Caki2 (cell line): ENCODE results near the gene USP48. TPM values are rescaled to one million over a fixed set of nuclear protein-coding genes. Genes with fewer than 3 reads are reported as not detected.
"Not testable (repeated sequence)": the region's sequence is repeated elsewhere in the genome, so short reads cannot be mapped to it uniquely, and the experiment has no call there.

Source experiments
- DNase-seq: peaks from one replicate; pipeline ENCODE4 v3.0.0-alpha.2; 2015; ENCODE audit warnings: low read depth
- in situ Hi-C: cut with HindIII; loops from 2 replicates; pipeline ENCODE4 v1.10.0; 2016; ENCODE audit warnings: low sequenced_read_pairs, low pct_unique_long_range_greater_than_20kb, mixed read lengths
- total RNA-seq: library from RNA; depleted of rRNA; stranded (reverse); fragments of >200 nt; shearing (Covaris generic); gene quantifications from 2 replicates; pipeline ENCODE4 v1.2.3, GENCODE V29; 2014; ENCODE audit warnings: low replicate concordance; rRNA removed

The USP48 gene
- total RNA-seq, 1 experiment from 2014 or later: 19.3 TPM

DNA sequence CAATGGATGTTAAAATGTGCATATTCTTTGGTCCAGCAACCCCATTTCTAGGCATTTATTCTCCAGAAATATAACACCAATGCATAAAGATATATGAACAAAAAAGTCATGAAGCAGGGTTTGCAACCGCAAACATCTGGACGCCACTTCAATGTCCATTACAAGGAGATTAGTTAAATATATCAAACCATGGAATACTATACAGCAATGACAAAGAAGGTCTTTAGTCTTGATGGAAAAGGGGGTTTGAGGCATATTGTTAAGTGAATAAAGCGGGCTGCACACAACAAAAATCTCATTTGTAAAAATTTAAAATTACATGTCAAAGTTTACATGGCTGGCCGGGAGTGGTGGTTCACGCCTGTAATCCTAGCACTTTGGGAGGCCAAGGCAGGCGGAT, 145.4 kb downstream of the USP48 start:
- no peak for DNase-seq
- in situ Hi-C loops: no loop called here

DNA sequence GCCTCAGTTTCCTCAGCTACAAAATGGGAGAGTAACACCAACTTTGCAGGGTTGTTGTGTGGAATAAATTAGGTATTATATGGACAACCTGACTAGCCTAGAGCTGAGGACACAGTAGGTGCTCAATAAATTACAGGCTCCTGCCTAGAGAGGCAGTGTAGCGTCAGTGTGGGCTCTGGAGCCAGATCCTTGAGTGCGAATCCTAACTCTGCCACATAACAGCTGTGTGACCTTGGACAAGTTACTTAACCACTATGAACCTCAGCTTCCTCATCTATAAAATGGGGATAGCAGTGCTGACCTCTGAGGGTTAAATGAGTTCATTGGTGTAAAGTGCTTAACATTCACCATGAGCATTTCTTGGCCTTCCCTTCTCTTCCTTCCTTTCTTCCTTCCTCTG, 146.9 kb downstream of the USP48 start:
- in situ Hi-C loops: no loop called here
- no peak for DNase-seq

DNA sequence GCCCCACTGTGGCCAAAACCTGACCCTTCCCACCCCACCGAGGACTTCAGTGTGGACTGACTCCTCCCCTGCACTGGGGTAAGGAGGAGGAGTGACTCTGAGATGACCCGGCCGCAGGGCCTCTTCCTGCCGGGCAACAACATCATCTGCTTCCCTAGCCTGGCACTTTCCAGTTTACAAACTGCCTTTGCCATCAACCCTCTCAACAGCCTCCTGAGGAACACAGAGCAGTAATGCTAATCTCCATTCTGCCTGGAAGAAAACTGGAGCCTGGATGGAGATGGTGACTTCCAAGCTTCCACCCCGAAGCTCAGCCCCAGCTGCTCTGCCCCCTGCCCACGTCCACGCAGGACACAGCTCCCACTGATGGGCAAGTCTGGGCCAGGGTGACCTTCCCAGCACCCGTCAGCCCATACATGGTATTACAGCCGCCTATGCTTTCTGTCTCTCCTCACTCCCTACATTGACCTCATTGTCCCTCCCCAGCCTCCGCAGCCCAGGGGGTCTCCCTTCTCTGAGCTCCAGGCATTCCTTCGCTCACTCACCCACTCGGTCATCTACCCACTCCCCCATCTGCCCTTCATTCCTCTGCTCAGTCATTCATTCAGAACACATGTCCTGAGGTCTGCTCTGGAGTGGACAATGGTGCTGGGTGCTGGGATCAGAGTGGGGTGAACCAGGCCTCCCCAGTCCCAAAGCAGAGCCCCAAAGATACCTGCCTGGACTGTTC, 148.0 kb downstream of the USP48 start:
- in situ Hi-C loops: no loop called here
- peak; percentile 85 for DNase-seq

DNA sequence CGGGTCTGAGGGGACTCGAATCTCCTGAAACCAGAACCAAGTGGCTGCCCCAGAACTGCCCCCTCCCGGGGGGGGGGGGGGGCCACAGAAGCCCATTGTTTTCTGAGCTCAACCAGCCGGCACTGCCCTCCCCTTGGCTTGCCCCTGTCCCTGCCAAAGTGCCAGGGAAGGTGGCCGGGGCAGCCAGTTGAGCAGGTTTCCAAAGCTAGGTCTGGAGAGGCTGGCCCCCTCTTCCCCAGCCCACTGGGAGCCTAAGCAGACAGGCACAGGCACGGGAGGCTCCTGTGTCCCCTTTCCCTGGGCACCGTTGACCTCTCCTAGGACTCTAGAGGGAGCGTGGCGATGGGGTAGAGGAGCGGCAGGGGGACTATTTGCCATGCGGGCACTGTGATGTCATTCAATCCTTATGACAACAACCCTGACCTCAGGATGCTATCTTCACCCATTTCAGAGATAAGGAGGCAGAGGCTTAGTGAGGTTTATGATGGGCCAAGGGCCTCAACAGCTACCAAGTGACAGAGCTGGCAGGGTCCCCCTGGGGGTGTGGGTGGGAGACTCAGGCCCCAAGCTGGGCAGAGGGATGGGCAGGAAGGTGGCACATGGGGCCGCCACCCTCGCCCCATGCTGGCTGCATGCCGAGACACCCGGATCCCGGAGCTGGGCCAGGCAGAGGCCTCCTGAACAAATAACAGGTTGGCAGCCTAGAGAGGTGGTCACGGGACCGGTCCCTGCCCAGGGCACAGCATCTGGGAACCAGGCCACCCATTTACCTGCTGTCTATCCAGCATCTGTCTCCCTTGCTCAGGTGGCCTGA, 148.8 kb downstream of the USP48 start:
- in situ Hi-C loops: no loop called here
- no peak for DNase-seq

DNA sequence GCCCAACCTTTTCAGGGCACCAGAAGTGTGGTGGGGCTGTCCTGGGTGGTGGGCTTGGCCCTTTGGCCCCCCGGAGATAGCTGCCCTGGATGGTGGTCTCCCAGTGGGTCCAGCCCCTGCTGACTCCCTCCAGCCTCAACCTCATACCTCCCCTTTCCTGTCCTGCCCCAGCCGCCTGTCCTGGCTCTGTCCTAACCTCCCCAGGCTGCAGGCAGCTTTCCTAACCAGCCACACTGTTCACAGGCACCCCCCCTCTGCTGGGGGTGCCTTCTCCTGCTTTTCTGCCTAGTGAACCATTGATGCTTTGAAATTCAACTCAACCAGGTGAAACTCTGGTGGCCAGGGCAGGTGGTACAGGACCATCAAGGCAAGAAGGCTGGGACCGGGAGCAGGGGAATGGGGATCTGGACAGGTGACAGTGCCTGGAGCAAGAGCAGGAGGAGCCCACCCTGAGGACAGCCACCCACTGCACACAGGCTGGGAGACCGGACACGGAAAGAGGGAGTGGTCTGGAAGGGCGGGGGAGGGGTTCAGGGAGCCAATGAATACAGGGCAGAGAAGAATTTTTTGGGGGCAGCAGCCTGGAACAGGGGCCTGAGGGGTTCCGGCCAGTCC, 149.7 kb downstream of the USP48 start:
- in situ Hi-C loops: no loop called here
- peak; percentile 53 for DNase-seq

DNA sequence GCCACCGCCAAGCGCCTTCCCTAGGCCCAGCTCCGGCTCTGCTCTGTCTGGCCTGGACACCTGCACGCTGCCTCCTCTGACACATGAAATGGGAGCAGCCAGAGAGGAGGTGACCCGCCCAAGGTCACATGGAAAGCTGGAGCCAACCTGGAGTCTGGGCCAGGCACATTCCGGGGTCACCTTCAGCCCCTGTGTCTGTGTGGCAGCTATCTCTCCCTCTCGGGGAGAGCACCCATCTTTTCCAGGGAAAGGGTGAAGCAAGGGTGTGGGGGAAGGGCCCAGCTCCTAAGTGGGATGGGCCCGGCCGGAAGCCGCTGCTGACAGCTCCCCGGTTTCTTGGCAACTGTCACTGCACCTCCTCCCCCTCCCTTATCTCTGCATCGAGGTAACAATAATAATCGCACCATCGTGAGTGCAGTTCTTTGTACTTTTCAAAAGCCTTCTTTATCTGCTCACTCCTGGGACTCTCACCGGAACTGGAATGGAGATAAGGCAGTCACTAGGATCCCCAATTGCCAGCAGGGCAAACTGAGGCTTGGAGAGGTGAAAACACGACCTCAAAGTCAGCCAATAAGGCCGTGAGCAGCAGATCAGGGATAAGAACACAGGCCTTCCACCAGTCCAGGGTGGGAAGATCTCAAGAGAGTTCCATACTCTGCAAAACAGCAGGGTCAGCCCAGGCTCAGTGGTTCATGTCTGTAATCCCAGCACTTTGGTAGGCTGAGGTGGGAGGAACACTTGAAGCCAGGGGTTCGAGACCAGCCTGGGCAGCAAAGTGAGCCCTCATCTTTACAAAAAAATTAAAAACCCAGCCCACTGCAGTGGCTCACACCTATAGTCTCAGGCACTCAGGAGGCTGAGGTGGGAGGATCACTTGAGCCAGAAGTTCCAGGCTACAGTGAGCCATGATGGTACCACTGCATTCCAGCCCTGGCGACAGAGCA, 150.7 kb downstream of the USP48 start:
- in situ Hi-C loops: no loop called here
- peak; percentile 77 for DNase-seq

DNA sequence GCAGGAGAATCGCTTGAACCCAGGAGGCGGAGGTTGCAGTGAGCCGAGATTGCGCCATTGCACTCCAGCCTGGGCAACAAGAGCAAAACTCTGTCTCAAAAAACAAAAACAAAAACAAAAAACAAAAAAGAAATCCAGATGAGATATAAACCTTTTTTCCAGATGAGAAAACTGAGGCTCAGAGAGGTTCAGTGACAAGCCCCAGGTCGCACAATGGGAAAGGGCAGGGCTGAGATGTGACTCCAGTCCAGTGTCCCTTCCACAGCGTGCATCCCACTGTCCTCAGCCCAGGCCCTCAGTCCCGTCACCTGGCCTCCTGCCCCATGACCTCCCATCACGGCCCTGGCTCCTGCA, 151.4 kb downstream of the USP48 start:
- DNase-seq, in situ Hi-C loops: not testable (repeated sequence)

DNA sequence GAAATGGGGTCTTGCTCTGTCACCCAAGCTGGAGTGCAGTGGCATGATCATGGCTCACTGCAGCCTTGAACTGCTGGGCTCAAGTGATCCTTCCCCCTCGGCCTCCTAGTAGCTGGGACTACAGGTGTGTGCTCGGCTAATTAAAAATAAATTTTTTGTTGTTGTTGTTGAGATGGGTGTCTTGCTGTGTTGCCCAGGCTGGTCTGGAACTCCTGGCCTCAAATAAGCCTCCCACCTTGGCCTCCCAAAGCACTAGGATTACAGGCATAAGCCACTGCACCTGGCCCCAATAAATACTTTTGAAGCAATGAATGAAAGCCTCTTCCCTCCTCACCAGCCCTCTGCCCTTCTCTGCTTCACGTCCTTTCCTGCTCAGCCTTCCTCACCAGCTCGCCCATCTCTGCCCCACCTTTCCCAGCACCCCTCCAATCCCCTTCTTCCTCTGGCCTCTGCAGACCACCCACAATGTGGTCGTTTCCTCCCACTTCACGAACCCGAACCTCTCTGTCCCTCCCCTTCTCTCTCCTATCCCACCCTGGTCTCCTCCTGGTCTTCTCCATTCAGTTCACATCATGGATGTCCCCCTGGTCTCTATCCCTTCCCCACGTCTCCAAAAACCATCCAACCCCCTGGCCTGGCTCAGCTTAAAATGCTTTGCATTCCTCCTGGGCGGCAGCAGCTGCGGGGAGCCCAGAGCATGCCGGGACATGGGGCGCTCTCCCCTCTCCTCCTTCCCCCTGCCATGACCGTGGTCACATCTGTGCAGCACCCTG, 152.2 kb downstream of the USP48 start:
- in situ Hi-C loops: no loop called here
- no peak for DNase-seq

DNA sequence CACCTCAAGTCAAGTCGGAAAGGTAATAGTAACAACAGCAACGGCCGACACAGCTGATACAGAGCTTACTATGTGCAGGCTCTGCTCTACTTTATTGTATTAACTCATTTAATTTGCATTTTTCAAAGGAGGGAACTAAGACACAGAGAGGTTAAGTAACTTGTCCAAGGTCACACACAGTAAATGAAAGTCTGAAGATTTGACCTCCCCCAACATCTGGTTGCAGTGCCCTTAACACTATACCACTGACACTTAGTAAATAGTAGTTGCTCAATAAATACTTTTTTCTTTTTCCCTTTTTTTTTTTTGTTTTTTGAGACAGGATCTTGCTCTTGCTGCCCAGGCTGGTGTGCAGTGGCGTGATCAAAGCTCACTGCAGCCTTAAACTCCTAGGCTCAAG, 153.0 kb downstream of the USP48 start:
- in situ Hi-C loops: no loop called here
- no peak for DNase-seq

DNA sequence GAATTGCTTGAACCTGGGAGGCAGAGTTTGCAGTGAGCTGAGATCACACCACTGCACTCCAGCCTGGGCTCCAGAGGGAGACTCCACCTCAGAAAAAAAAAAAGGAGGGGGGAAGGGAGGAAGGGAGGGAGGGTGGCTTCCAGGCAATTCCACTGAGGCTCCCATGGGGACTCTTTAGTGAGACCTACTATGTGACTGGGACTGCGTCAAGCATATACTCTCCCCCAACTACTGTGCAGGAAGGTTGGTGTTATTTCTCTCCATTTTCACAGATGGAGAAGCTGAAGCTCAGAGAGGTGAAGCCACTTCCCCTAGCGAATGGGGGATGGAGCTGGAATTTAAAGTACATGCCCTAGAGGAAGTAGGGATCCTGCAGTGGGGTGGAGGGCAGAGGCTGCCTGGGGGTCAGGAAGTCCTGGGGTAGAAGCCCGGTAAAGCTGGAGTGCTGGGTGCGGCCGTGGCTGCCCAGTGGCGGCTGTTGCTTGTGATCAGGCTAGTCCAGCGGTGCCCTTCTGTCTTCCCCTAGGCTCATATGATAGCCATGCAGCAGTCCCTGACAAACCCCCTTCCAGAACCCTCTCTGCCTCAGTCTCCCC, 154.1 kb downstream of the USP48 start:
- DNase-seq: no peak
- in situ Hi-C loops: no loop called here

Other genes starting within 250 kb of the USP48 start
- 23.7 and 40.1 TPM in 2 replicates for gene RAP1GAP, start 113.8 kb downstream of the USP48 start, total RNA-seq
- gene LDLRAD2, start 29.1 kb upstream of the USP48 start, total RNA-seq: not detected in 2 replicates
- gene HSPG2, start 154.2 kb upstream of the USP48 start, total RNA-seq: 80.2 and 93.0 TPM in 2 replicates
- not detected in 2 replicates for gene CELA3B, start 193.9 kb upstream of the USP48 start, total RNA-seq
- not detected in 2 replicates for gene CELA3A, start 218.5 kb upstream of the USP48 start, total RNA-seq